HG03520 (cell line): ENCODE data around the gene HMCN2.

ENCODE experiments used
- ATAC-seq: cut with Tn5 transposase; IDR thresholded peaks from one replicate; pipeline ENCODE4 v1.9.1; 2021; ENCODE audit warnings: mild to moderate bottlenecking, moderate library complexity; ENCODE audit not compliant: unreplicated experiment

The HMCN2 gene

DNA sequence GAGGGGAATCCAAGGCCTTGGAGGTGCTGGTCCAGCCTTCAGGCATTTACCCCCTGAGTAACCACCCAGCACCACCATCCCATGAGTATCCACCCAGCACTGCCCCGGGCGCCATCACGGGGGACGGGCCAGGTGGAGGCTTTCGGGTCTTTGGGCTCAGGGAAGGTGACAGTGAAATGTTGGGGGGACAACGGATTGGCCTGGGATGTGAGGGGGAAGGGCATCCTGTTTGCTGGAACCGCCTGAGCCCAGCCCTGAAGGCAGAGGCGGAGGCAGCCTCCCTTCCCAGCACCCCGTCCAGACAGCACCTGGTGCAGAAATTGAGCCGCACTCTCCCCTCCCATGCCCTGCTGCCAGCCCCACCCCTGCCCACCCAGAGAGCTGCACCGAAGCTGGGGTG lies 196.2 kb downstream of the HMCN2 start:
- no peak for ATAC-seq

DNA sequence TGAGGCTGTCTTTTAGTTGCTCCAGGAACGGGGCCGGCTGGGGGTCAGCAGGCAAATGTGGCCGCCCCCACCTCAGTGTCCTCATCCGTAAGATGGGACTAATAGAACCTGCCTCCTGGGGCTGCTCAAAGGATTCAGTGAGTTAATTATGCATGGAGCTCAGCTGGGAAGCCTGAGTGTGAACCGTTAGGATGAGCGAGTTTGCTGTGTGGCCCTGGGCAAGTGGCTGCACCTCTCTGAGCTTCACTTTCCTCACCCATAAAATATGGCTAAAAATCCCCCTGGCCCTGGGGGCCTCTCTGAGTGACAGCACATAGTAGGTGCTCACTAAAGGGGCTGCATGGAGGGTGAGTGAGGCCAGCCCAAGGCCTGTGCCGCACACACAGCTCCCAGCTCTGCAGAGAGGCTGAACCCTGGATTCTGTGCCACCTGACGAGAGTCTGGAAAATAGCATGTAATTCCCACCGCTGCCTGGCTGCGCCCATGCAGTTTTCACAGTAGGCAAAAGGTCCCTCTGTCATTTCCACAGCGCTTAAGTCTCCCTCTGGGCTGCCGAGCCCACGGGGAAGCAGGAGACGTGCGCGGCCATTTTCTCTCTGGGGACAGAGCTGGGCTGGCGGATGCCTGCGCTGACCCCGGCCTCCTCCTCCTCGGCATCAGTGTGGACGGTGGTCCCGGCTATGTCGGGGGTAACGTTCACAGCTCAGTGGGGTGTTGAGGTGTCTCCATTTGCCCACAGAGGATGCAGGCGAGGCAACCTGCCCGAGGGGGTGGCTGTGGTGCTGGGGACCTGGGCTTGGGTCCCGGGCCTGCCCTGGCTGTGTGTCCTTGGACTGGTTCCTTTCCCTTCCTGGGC lies 197.4 kb downstream of the HMCN2 start:
- ATAC-seq = no peak

DNA sequence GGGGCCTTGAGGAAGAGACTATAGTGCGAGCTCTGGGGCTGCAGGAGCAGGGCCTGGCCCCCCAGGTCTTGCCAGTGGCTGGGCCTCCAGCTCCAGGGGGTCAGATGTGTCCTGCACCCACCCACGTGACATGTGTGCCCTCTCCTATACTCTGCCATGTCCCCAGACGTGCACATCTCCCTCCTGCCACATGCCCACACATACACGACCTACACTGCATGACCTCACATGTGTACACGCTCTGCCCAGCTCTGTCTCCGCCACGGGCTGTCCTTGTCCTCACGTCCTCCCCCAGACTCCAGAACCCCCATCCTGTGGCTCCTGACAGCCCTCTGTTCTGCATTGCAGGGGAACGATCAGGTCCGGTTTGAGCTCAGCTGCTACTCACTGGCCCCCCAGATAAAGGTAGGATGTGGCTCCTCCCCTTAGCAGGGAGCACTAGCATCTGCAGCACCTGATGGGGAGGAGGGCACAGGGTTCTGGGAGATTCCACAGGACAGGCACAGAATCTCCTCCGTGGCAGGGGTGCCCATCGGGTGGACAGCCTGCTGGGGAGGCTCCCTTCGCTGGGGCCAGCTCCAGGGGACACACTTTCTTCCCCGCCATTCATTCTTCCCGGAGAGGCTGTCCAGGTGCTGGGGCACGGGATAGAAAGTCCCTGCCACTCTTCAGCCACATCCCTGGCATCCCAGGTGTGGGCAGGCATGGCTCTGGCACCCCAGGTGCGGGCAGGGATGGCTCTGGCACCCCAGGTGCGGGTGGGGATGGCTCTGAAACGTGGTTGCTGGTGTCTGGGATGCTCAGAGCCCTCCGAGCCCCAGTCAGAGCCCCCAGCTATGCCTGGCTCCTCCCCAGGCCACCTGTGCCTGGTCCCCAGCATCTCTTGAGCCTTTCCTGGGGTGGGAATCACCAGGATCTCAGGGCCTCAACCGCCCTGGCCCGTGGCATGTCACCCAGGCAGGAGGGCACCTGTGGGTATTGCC lies 198.5 kb downstream of the HMCN2 start:
- no peak for ATAC-seq

DNA sequence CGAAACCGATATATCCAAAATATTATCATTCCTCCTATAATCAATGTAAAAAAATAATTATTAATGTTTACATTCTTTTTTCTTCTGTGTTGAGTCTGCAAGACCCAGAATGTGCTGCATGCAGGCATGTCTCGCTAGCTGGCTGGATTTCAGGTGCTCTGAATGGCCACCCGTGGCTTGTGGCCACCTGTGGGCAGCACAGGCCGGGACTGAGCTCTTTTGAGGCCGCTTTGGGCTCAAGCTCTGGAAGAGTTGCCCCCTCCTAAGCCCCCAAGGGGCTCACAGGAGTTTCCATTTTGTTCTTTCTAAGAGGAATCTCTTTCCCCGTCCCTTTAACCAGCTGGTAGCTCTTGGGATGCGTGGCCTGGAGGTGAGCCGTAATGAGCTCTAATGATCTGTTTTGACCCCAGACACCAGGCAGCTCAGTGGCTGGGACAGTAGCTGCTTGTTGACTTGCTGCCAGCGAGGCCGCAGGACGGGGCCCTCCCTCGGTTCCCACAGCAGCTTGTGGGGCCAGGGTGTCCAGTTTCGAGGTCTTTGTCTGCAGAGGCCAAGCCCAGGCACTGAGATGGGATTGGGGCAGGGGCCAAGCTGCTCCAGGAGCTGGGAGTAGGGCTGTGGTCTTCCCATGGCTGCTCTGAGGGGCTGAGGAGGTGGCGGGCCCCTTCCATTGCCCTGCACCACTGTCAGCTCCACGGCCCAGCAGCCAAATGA lies 200.0 kb downstream of the HMCN2 start:
- ATAC-seq = no peak

DNA sequence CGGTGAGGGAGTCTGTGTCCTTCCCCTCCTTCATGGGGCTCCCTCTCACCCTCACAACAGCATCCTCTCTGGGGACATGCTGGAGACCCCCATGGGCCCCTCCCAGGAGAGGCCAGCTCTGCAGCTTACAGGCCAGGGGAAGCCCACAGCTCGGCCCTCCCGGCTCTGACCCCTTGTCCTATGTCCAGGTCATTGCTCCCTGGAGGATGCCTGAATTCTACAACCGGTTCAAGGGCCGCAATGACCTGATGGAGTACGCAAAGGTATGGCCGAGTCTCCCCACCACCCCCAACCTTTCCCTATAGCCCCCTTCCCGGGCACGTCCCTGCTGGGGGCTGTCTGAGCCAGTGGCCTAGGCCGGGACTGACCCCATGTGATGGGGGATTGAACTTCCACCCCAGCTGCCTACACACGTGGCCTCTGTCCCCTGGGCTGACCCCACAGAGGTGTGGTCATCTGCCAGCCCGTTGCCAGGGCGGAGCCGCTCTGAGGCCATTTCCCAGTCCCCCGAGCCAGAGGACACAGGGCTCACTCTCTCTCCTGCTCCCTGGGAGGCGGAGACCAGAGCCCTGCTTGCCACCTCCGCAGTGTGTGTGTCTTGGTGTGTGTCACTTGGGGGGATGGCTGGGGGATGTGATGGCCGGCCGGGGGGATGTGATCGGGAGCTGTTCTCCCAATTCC lies 201.1 kb downstream of the HMCN2 start:
- no peak for ATAC-seq

DNA sequence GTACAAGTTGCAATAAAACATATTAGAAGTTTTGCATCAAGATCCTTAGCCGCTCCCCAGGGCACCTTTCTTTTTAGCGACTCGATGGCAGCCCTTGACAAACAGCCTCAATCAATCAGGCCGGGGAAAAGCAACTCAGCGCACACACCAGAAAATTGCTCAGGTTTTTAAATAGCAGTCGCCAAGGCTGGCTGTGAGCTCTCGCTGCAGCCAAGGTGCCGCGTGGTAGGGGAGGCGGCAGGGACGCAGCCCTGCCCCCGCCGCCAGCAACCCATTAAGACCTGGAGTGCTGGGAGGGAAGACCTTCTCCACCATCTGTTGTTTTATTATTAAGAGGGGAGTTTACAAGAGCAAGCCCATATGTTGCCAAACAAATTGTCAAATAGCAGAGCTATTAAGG lies 201.8 kb downstream of the HMCN2 start:
- ATAC-seq = no peak

DNA sequence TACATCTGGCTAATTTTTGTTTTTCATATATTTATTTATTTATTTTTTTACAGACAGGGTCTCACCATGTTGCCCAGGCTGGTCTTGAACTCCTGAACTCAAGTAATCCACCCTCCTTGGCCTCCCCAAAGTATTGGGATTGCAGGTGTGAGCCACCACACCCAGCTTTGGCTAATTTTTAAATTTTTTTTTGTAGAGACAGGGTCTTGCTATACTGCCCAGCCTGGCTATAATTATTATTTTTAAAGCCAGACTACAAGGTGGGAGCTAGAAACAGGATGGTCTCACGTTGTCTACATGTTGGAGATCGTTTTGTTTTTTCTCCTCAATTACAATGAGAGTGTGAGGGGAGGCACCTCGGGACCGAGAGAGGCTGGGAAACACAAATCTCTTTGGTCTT lies 203.0 kb downstream of the HMCN2 start:
- no peak for ATAC-seq

DNA sequence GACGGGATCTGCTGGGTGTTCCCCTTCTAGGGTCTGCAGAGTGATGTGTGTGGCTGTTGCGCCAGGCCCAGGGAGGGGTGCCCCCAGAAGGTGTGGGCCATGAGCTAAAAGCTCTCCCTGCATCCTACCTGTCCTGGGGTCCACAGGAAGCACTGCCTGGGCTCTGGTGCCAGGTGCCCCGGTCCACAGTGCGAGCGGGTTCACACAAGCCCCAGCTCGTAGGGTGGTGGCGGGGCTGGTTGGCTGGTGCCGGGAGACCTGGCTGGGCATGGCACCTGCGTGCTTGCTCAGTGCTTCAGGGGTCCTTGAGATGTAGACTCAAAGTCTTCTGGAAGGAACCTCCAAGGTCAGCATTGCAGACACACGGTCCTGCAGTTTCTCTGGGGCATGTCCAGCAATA lies 204.7 kb downstream of the HMCN2 start:
- ATAC-seq = no peak

DNA sequence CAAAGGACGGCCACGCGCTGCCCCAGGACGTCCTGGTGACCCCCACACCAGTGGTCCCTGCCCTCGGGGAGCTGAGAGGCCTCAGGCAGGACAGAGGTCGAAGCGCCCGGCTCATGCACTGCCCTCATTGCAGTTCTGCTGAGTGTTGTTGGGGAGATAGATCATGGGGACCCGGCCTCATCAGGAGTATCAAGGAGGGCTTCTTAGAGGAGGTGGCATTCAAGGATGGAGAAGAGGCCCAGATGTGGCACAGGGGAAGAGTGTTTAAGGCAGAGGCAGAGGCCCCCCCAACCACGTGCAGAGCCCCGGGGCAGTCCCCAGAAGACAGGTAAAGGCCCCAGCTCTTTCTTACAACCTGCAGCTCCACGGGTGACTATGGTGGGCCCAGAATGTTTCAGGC lies 205.4 kb downstream of the HMCN2 start:
- no peak for ATAC-seq

DNA sequence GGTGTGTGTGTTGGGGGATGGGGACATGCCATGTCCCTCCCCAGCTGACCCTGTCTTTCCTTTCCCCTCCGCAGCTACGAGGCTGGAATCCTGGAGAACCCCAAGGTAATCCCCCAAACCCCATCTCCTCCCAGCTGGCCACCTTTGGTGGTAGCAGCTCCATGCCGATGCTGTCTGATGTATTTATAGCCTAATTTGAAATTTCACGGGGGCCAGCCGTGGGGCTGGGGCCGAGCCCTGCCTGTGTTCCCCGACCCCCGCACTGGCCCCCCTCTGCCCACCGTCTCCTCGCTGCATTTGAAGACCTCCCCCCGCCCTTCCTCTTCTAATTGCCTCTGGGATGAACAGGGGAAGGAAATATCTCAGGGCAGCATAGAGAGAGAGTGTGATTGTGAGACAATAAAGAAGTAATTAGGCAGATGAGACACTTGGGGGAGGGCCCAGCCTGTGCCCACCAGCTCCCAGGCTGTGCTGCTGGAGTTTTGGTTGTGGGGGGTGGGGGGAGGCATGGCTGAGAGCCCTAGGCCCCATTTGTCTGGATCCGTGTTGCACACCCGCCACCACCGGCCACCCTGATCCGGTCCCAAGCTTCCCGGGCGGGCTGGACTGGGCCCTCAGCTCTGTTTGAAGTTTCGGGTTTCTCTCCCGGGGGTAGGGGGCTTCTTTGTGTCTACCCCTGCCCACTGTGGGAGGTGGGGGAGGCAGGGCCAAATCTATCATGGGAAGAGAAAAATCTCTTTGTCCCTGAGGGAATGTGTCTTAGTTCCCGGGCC lies 206.0 kb downstream of the HMCN2 start:
- no peak for ATAC-seq

DNA sequence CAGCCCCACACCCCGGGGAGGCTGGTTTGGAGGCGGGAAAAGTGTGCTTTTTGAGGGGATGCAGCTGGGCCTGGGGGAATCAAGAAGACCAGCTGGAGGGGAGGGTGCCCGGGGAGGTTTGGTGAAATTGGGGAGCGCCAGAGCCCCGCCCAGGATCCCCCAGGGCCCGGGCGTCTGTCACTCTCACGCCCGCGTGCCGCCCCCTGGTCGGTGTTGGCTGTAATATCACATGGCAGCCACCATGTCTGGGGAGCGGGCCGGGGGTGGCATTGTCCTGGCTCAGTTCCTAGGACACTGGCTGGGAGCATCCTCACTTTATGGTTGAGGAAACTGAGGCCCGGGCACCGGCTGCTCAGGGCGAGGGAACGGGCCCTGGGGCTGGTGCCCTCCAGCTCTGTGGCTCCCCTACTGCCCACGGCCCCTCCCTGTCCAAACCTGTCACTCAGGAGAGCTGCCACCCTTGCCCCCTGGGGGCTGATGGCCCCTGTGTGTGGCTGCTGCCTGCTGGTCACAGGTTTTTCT lies 206.7 kb downstream of the HMCN2 start:
- no peak for ATAC-seq

DNA sequence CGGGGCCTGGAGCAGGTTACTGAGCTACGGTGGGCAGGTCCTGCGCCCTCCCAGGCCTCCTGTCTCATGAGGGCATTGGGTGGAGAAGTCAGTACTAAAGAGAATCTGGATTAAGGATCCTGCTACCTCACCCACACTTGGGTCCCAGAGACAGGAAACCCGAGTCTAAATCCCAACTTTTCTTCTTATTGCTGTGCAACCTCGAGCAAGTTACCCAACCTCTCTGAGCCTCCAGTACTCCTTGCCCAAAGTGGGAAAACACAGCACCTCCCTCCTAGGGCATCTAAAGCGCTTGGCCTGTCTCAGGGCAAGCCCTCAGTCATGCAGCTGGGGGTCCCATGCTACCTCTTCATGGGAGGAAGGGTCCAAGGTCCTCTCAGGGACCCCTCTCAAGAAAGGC lies 207.4 kb downstream of the HMCN2 start:
- ATAC-seq = no peak

DNA sequence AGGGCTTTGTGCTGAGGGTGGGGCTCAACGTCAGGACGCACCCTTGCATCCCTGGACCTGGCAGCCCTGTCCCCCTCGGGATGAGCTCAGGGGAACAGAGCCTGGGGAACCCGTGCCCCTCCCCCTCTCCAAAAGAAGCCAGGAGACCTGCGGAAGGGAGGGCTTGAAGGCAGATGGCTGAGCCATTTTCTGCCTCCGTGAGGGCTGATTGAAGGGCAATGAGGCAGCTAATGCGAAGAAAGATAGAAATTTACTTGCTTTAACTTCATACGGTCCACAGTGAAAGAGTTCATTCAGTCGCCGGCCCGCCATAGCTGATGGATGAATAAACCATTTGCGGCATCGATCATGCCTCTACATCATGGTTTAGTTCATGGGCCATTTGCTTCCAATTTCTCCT lies 208.0 kb downstream of the HMCN2 start:
- ATAC-seq = no peak

DNA sequence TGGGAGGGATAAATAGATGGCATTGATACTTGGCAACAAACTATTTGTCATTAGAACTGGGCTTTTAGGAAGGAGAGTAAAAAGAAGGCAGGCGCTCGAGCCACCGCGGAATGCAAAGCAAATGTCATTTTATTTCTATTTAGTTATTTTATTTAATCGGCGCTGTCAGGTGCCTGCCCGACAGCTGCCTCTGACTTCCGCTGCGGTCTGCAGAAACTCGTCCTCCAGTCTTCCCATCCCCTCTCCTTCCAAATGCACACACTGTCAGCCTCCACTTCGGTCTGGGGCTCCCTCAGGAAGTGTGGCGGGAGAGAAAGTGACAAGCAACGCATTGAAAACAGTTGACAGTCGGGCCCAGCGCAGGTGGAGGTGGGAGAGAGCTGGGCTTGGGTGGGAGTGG lies 208.5 kb downstream of the HMCN2 start:
- no peak for ATAC-seq

DNA sequence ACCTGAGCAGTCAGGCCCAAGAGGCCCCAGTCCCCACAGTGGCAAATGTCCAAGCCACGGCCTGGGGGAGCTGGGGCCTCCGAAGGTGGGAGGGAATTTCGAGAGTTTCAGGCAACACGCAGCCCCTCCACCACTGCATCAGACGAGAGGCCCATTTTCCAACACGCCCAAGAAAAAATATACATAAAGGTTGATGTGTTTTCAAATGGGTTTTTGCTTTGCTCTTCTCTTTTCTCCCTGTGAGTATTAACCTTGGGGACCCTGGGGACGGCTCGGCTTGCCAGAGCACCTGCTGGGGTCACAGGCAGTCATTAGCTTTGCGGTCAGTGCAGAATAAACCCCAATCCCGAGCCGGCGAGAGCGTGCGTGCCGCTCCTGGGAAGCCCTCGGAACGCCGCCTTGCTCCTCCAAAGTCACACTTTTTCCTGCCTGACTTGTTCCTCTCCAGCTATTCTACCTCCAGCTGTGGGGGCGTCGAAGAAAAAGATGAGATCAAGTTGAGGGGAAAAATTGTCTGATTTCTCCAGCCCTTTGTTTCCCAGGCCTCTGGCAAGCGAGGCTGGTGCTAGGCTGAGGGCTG lies 210.7 kb downstream of the HMCN2 start:
- no peak for ATAC-seq

DNA sequence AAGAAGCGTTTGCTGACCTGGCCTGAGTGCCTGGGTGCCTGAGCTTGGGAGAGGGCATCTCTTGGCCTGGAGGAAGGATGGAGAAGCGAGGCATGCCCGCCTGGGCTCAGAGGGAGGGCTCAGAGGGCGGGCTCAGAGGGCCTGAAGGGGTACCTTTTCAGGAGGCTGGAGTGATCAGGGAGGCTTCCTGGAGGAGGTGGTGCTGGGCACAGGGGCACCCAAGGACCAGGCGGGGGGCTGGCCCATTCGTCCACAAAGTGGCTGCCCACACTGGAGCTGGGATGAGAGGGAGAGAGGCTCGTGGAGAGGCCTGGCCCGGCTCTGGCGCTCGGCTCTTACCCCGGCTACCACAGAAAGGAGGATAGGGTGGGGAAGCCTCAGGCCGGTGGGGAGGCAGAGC lies 212.0 kb downstream of the HMCN2 start:
- ATAC-seq = no peak

DNA sequence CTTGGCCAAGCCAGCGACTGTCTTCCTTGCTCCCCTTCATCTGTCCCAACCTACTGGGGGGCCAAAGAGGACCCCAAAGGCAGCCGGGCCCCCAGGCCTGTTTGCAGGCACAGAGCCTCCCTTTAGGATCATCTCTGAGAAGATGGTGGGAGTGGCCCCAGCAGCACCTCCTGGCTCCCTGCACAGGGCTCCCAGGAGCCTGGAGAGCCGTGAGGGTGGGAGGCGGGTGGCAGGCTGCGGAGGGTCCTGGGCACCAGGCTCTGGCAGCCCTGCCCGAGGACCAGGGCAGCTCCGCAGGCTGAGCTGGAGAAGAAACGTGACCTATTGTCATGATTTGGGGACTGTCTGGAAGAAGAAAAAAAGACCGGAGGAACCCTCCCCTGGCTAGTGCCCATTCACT lies 212.6 kb downstream of the HMCN2 start:
- ATAC-seq = no peak

DNA sequence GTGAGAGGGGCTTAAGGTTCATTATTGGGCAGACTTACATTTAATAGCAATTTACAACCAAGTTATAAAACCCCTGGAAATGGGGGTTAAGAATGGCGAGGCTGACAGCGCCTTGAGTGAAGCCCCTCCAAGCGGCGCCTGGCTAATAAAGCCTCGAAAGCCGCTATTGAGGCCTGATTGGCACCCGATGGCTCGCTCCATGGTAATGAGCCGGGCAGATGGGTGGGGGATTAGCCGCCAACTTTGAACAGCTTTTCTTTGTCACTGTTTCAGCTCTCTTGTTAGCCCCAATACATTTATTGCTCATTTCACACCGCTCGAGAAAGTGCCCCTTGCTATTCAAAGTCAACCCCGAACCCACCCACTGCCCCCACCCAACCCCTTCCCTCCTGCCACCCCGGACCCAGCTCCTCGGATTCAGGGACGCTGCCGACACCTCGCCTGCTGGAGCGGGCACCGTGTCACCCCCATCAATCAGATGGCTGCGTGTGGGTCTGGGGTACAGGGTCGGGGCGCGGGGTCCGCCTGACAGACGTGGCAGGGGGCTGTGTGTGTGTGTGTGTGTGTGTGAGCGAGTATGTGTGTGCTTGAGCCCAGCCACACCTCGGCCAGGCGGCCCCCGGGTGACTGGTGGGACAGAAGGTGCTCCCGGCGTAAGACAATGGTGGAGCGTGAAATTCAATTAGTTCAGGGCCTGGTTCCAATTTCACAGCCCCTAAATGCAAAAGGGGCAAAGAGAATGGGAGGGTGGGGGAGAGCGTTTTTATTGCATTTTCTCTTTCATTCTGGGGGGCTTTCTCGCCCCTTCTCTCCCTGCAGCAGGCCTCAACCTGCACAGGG lies 213.4 kb downstream of the HMCN2 start:
- no peak for ATAC-seq
